ENCODE data around the gene LACTB.

Gene LACTB

GRCh38 chr15:63134245-63134985 is 12.8 kb downstream of the LACTB start:
- DNase-seq = no peak

GRCh38 chr15:63135281-63135680 is 13.6 kb downstream of the LACTB start:
- DNase-seq = no peak

- no peak for DNase-seq
These were observed 14.1 kb downstream of the LACTB start for GRCh38 chr15:63135804-63136203.

- no peak for DNase-seq
These were observed 15.1 kb downstream of the LACTB start for GRCh38 chr15:63136742-63137141.

GRCh38 chr15:63140936-63141335 is 19.3 kb downstream of the LACTB start:
- no peak for DNase-seq

- DNase-seq = no peak
These were observed 23.8 kb downstream of the LACTB start for GRCh38 chr15:63145426-63145825.

- no peak for DNase-seq
These were observed 25.0 kb downstream of the LACTB start for GRCh38 chr15:63146684-63147083.

- no peak for DNase-seq
These were observed 30.0 kb downstream of the LACTB start for GRCh38 chr15:63151665-63152064.

- DNase-seq = no peak
These were observed 33.8 kb downstream of the LACTB start for GRCh38 chr15:63155486-63155885.

- DNase-seq = no peak
These were observed 34.5 kb downstream of the LACTB start for GRCh38 chr15:63156086-63156710.

GRCh38 chr15:63156755-63157117 is 35.1 kb downstream of the LACTB start:
- DNase-seq = peak; percentile 5

GRCh38 chr15:63157118-63157843 is 35.6 kb downstream of the LACTB start, which contains the start of gene RPS27L:
Gene RPS27L, minus strand, starts transcription at chr15:63157477. Its CDS starts 72 bp downstream, at chr15:63157405.
- DNase-seq = peak; percentile 85

- DNase-seq = peak; percentile 5
These were observed 36.3 kb downstream of the LACTB start for GRCh38 chr15:63157891-63158431.

GRCh38 chr15:63160638-63161037 is 39.0 kb downstream of the LACTB start:
- no peak for DNase-seq

- no peak for DNase-seq
These were observed 41.6 kb downstream of the LACTB start for GRCh38 chr15:63163217-63163616.

GRCh38 chr15:63165166-63165859 is 43.7 kb downstream of the LACTB start:
- no peak for DNase-seq

- DNase-seq = no peak
These were observed 44.6 kb downstream of the LACTB start for GRCh38 chr15:63166219-63166618.

- no peak for DNase-seq
These were observed 48.1 kb downstream of the LACTB start for GRCh38 chr15:63169788-63170187.

- DNase-seq = no peak
These were observed 50.7 kb downstream of the LACTB start for GRCh38 chr15:63172376-63172775.

GRCh38 chr15:63172851-63173451 is 51.3 kb downstream of the LACTB start:
- no peak for DNase-seq

GRCh38 chr15:63176302-63176701 is 54.6 kb downstream of the LACTB start:
- no peak for DNase-seq

GRCh38 chr15:63178034-63178433 is 56.4 kb downstream of the LACTB start:
- DNase-seq = no peak

GRCh38 chr15:63180746-63181145 is 59.1 kb downstream of the LACTB start:
- no peak for DNase-seq

Data from activated gamma-delta T cell treated with Interleukin-2 at 50 U/mL for 16 hours (primary cell).